ENCODE data around the gene RASSF5.
A peak's percentile ranks its signal among the peaks of the same experiment; 100 is the strongest.
"Not testable (repeated sequence)": the region's sequence is repeated elsewhere in the genome, so short reads cannot be mapped to it uniquely, and the experiment has no call there.

Gene RASSF5

GRCh38 chr1:206477110-206477509 is 30.2 kb upstream of the RASSF5 start:
- DNase-seq (ENCODE audit: low read depth) = no peak

GRCh38 chr1:206477581-206478380 is 29.6 kb upstream of the RASSF5 start:
- no peak for DNase-seq (ENCODE audit: low read depth)

- no peak for DNase-seq (ENCODE audit: low read depth)
These were observed 28.6 kb upstream of the RASSF5 start for GRCh38 chr1:206478746-206479145.

- peak; percentile 86 for DNase-seq (ENCODE audit: low read depth)
These were observed 27.9 kb upstream of the RASSF5 start for GRCh38 chr1:206479183-206480125.

GRCh38 chr1:206480211-206480610 is 27.1 kb upstream of the RASSF5 start:
- no peak for DNase-seq (ENCODE audit: low read depth)

- no peak for DNase-seq (ENCODE audit: low read depth)
These were observed 24.7 kb upstream of the RASSF5 start for GRCh38 chr1:206482611-206483010.

- not testable (repeated sequence) for DNase-seq (ENCODE audit: low read depth)
These were observed 23.5 kb upstream of the RASSF5 start for GRCh38 chr1:206483864-206484263.

- DNase-seq (ENCODE audit: low read depth) = no peak
These were observed 22.4 kb upstream of the RASSF5 start for GRCh38 chr1:206484901-206485300.

- DNase-seq (ENCODE audit: low read depth) = no peak
These were observed 20.1 kb upstream of the RASSF5 start for GRCh38 chr1:206486995-206487788.

- no peak for DNase-seq (ENCODE audit: low read depth)
These were observed 19.4 kb upstream of the RASSF5 start for GRCh38 chr1:206487970-206488369.

GRCh38 chr1:206488466-206488865 is 18.9 kb upstream of the RASSF5 start:
- DNase-seq (ENCODE audit: low read depth) = no peak

- DNase-seq (ENCODE audit: low read depth) = peak; percentile 80
These were observed 17.2 kb upstream of the RASSF5 start for GRCh38 chr1:206489980-206490770.

GRCh38 chr1:206490771-206491405 is 16.4 kb upstream of the RASSF5 start:
- peak; percentile 72 for DNase-seq (ENCODE audit: low read depth)

- no peak for DNase-seq (ENCODE audit: low read depth)
These were observed 15.7 kb upstream of the RASSF5 start for GRCh38 chr1:206491616-206492015.

GRCh38 chr1:206492589-206492988 is 14.7 kb upstream of the RASSF5 start:
- no peak for DNase-seq (ENCODE audit: low read depth)

- no peak for DNase-seq (ENCODE audit: low read depth)
These were observed 14.1 kb upstream of the RASSF5 start for GRCh38 chr1:206493279-206493678.

GRCh38 chr1:206495011-206495461 is 12.3 kb upstream of the RASSF5 start:
- no peak for DNase-seq (ENCODE audit: low read depth)

- DNase-seq (ENCODE audit: low read depth) = no peak
These were observed 11.8 kb upstream of the RASSF5 start for GRCh38 chr1:206495493-206496046.

- DNase-seq (ENCODE audit: low read depth) = no peak
These were observed 11.1 kb upstream of the RASSF5 start for GRCh38 chr1:206496131-206496793.

GRCh38 chr1:206497363-206497762 is 10.0 kb upstream of the RASSF5 start:
- DNase-seq (ENCODE audit: low read depth) = no peak
